ENCODE results near the gene OR5C1. TPM values are rescaled to one million over a fixed set of nuclear protein-coding genes. Genes with fewer than 3 reads are reported as not detected.

The OR5C1 gene
- polyA plus RNA-seq, 1 donor (not counting 4 experiments of a cell fraction or from before 2014, with no cell fraction given): not detected

GRCh38 chr9:122832194-122832593 is 43.5 kb downstream of the OR5C1 start:
- FAIRE-seq (no peak), DNase-seq (ENCODE audit: low read depth, low spot score) (no peak)
- Histone ChIP-seq H3K36me3 (ENCODE audit: control insufficient read depth in 2 of 2, extremely low read depth in 1 of 2, insufficient read depth in 2 of 2, low read length in 2 of 2) (no peaks in the 10 kb centered on the region), H3K4me3 (ENCODE audit: control insufficient read depth in 2 of 3, extremely low read depth in 1 of 3, insufficient read depth in 2 of 3, low read depth in 1 of 3, low read length in 3 of 3) (no peak overlapping the region), H4K20me1 (ENCODE audit: control insufficient read depth, extremely low read depth, insufficient read depth, low read length) (no peaks in the 10 kb centered on the region), H3K9me3 (ENCODE audit: control insufficient read depth, low read depth, low read length) (no peaks in the 10 kb centered on the region), H3K27me3 (ENCODE audit: control insufficient read depth, extremely low read depth, insufficient read depth, low read length) (no peaks in the 10 kb centered on the region), H3K79me2 (ENCODE audit: control insufficient read depth, insufficient read depth, low read length) (peaks cover 7% of the 10 kb centered on the region), H3K9me1 (ENCODE audit: control insufficient read depth, extremely low read depth, insufficient read depth, low read length) (no peaks in the 10 kb centered on the region), H3K27ac (ENCODE audit: control insufficient read depth, insufficient read depth, low read length) (no peak overlapping the region), H2AFZ (ENCODE audit: control insufficient read depth, low read length) (no peak overlapping the region), H3K4me2 (ENCODE audit: control insufficient read depth, extremely low read depth, insufficient read depth, low read depth, low read length) (no peak overlapping the region), H3K9ac (ENCODE audit: control insufficient read depth, extremely low read depth, insufficient read depth, low read length) (no peak overlapping the region), H3K4me1 (ENCODE audit: control insufficient read depth, extremely low read depth, insufficient read depth, low read length) (peaks cover 4% of the 10 kb centered on the region)
- dilution Hi-C loops (cut with MboI; ENCODE audit: extremely low pct_ligation_motif_present, low sequenced_read_pairs): no loop called here
- no peak for TF ChIP-seq EZH2 (IDR thresholded peaks at IDR 0.05; ENCODE audit: low read length)
- no peak for TF ChIP-seq CTCF (optimal IDR thresholded peaks at IDR 0.05 in 1 of 3, IDR thresholded peaks at IDR 0.05 in 1 of 3, conservative IDR thresholded peaks at IDR 0.05 in 1 of 3; ENCODE audit: extremely low read depth in 1 of 3, insufficient read depth in 2 of 3, low read length in 3 of 3)

GRCh38 chr9:122835313-122835731 is 46.6 kb downstream of the OR5C1 start:
- Histone ChIP-seq H3K4me2 (ENCODE audit: control insufficient read depth, extremely low read depth, insufficient read depth, low read depth, low read length) (no peak overlapping the region), H3K4me1 (ENCODE audit: control insufficient read depth, extremely low read depth, insufficient read depth, low read length) (no peaks in the 10 kb centered on the region), H3K4me3 (ENCODE audit: control insufficient read depth in 2 of 3, extremely low read depth in 1 of 3, insufficient read depth in 2 of 3, low read depth in 1 of 3, low read length in 3 of 3) (no peak overlapping the region), H3K79me2 (ENCODE audit: control insufficient read depth, insufficient read depth, low read length) (no peaks in the 10 kb centered on the region), H4K20me1 (ENCODE audit: control insufficient read depth, extremely low read depth, insufficient read depth, low read length) (no peaks in the 10 kb centered on the region), H3K36me3 (ENCODE audit: control insufficient read depth in 2 of 2, extremely low read depth in 1 of 2, insufficient read depth in 2 of 2, low read length in 2 of 2) (no peaks in the 10 kb centered on the region), H3K9me3 (ENCODE audit: control insufficient read depth, low read depth, low read length) (no peaks in the 10 kb centered on the region), H3K27ac (ENCODE audit: control insufficient read depth, insufficient read depth, low read length) (no peak overlapping the region), H2AFZ (ENCODE audit: control insufficient read depth, low read length) (no peak overlapping the region), H3K9me1 (ENCODE audit: control insufficient read depth, extremely low read depth, insufficient read depth, low read length) (no peaks in the 10 kb centered on the region), H3K27me3 (ENCODE audit: control insufficient read depth, extremely low read depth, insufficient read depth, low read length) (no peaks in the 10 kb centered on the region), H3K9ac (ENCODE audit: control insufficient read depth, extremely low read depth, insufficient read depth, low read length) (no peak overlapping the region)
- dilution Hi-C loops (cut with MboI; ENCODE audit: extremely low pct_ligation_motif_present, low sequenced_read_pairs): no loop called here
- TF ChIP-seq EZH2 (IDR thresholded peaks at IDR 0.05; ENCODE audit: low read length): no peak
- no peak for TF ChIP-seq CTCF (optimal IDR thresholded peaks at IDR 0.05 in 1 of 3, IDR thresholded peaks at IDR 0.05 in 1 of 3, conservative IDR thresholded peaks at IDR 0.05 in 1 of 3; ENCODE audit: extremely low read depth in 1 of 3, insufficient read depth in 2 of 3, low read length in 3 of 3)
- no peak for DNase-seq (ENCODE audit: low read depth, low spot score)
- FAIRE-seq: no peak

Measured in keratinocyte (primary cell).